NCI-H2107 treated with DMSO at 0.1 percent for 48 hours (cell line): ENCODE results near the gene USP13.
A peak's percentile ranks its signal among the peaks of the same experiment; 100 is the strongest.
"Not testable (repeated sequence)": the region's sequence is repeated elsewhere in the genome, so short reads cannot be mapped to it uniquely, and the experiment has no call there.

Experiments used
- DNase-seq: peaks from one replicate; lab custom pipeline; 2025; ENCODE audit not compliant: unreplicated experiment; lab: John Stamatoyannopoulos, UW

Gene USP13

DNA sequence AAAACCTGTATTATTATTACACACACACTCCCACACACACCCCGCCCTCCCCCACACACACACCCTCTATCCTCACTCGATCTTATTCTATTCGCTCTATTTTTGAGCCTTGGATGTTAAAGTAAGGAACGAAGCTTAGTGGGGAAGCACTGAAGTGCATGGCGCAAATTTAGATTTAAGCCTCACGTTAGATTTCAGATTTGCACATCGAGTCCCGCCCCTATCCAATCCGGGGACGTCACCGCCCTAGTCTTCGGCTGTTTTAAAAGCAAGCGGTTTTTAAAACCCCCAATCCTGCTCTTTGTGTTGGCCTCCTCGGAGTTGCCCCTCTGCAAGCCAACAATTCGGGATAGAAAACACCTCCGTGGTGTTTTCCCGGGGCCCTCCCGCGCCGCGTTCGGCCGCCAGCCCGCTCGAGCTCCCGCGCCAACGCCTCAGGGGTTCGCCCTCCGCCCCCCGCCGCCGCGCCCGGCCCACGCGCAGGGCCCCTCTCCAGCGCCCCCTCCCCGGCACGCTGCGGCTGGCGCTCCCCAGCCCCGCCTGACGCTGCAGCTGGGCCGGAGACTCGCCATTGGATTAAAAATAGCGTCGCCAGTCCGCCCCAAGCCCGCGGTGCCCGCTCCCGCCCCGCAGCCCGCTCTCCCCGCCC lies at the start of gene USP13:
USP13 (plus strand) TSS at position 594 of the 649 bp plus-strand sequence. CDS start 186 bp downstream, outside the sequence.
- peak; percentile 58 for DNase-seq

GRCh38 chr3:179603321-179603720 lies 49.5 kb upstream of the USP13 start:
- DNase-seq = no peak

- DNase-seq = no peak
Measured at GRCh38 chr3:179603831-179604230, 49.0 kb upstream of the USP13 start.

- peak; percentile 100 for DNase-seq
Measured at GRCh38 chr3:179604321-179605078, 48.3 kb upstream of the USP13 start, which contains the start of the genes MRPL47 and NDUFB5. Gene MRPL47, minus strand, starts transcription at chr3:179604638. Its CDS starts 14 bp downstream, at chr3:179604624. Gene NDUFB5, plus strand, starts transcription at chr3:179604794. Its CDS starts 22 bp downstream, at chr3:179604816.

DNA sequence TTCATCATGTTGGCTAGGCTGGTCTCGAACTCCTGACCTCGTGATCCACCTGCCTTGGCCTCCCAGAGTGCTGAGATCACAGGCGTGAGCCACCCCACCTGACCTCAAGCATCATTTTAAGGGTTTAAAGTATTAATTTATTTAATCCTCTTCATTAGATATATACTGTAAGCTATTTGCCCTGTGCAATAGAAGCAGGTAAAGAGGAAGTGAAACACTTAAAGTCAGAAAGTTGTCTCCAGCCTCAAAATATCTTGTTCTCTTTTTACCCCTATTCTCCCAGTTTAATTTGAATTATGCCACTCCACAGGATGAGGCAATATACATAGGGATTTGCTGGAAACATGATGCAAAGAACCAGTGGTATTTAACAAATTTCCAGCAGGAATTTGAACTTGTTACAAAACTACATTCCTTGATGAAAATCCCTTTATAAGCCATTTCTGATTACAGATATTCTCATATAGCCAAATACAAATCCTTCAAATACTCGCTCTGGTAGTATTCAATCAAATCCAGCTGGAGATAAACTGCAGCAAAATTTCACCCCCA lies 46.2 kb upstream of the USP13 start:
- DNase-seq = no peak

DNA sequence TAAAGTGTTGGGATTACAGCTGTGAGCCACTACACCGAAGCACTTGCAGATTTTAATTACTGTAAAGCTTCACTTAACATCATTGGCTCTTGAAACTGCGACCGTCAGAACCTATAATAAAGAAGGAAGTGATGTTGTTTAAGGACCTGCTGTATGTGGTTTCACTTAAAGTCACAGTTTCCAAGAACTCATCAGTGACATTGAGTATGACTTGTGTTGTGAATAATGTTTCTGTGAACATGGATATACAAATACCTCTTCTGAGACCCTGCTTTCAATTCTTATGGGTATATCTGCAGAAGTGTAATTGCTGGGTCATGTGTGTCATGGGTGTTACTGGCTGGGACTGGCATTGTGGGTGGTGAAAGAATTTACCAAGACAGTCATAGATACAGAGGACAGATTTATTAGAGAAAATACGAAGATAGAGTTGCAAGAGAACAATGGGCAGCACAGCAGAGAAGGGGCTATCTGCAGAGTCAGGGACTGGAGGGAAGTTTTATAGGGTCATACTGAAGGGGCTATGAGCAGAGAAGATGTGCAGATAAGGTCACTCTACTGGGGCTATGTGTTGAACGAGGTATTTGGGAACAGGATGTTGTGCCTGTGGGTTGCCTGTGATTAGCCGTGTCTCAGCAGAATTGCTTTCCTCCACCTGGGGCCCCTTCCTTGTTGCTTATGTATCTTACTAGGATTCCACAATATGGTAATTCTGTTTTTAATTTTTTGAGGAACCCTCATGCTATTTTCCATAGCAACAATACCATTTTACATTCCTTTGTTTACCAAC lies 43.7 kb upstream of the USP13 start:
- DNase-seq = no peak

GRCh38 chr3:179610066-179610465 lies 42.8 kb upstream of the USP13 start:
- no peak for DNase-seq

DNA sequence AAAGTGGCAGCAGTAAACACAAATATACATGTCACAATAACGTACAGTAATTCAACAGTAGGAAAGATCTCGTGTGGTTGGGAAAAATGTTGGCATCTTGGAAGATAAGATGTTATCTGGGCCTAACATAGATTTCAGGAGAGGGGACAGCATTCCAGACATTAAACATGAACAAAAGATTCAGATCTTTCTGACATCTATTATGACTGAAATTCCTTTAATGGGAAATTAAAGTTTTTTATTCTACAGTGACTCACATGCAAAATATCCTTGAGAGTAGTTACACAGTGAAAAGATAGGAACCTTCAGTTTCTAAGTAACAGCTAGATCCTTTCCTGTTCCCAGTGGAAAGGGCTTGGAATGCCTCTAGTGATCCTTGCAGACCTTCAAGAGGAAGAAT lies 39.0 kb upstream of the USP13 start:
- no peak for DNase-seq

DNA sequence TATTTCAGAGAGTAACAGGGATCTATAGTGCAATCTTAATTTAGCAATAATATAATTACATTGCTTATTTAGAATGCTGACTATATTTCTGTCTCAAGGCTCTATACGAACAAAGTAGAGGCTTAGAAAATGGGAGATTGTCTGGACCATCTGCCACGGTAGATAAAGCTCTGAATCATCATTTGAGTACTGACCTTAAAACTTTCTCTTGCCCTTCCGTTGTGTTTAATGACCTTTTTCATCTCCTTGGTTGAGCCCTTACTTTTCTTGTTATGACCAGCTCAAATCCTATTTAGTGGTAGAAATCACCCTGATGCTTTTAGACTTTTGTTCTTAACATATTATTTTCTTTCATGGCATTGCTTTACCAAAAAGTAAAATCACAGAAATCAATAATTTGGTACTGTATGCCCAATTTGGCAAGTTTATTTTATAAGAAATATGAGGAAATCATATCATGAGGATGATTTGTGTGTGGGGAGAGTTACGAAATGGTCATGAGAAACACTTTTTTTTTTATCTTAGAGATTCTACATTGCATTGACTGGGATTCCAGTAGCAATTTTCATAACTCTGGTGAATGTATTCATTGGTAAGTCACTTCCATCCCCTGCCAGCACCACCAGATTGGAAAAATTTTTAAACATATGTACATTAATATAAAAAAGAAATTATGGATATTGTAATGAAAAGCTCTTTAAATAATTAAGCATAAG lies 37.2 kb upstream of the USP13 start:
- DNase-seq = no peak

DNA sequence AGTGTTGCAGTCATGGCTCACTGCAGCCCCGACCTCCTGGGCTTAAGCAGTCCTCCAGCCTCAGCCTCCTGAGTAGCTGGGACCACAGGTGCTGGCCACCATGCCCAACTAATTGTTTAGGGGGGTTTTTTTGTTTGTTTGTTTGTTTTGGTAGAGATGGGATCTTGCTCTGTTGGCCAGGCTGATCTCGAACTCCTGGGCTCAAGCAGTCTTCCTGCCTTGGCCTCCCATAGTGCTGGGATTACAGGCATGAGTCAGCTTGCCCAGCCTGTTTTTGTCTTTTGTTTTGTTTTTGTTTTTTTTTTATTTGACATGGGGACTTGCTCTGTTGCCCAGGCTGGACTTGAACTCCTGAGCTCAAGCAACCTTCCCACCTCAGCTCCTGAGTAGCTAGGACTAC lies 30.8 kb upstream of the USP13 start:
- no peak for DNase-seq

DNA sequence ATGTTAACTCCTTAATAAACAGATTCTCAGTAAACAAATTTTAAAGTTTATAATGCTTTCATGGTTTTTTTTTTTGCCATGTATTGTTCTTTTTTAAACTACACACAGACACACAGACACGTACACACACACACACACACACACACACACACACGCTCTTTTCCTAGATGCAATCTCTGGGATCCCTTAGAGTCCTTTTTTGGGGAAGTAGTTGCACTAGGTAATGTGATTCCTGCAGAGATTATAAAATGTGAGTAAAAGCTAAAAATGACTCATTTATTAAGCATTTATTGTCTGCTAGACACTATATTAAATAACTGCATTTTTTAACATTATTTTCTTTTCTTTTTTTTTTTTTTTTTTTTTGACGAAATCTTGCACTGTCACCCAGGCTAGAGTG lies 28.4 kb upstream of the USP13 start:
- no peak for DNase-seq

GRCh38 chr3:179630753-179631451 lies 21.9 kb upstream of the USP13 start:
- no peak for DNase-seq

GRCh38 chr3:179640469-179640868 lies 12.4 kb upstream of the USP13 start:
- no peak for DNase-seq

DNA sequence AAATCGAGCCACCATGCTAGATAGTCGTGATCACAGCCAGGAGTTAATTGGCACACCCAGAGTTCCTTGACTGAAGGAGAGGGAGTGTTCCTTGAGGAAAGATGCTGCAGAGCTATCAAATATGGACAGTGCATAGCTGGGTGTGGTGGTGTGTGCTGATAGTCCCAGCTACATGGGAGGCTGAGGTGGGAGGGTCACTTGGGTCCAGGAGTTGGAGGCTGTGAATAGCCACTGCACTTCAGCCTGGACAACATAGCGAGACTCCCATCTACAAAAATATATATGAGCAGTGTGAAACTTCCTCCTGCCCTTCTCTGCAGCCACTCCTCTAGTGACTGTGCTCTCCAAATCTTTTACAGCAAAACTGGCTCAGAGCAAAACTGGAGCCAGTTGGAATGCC lies 10.0 kb upstream of the USP13 start:
- DNase-seq = no peak

- not testable (repeated sequence) for DNase-seq
Measured at GRCh38 chr3:179643837-179644236, 9.0 kb upstream of the USP13 start.

GRCh38 chr3:179646177-179646576 lies 6.7 kb upstream of the USP13 start:
- no peak for DNase-seq

DNA sequence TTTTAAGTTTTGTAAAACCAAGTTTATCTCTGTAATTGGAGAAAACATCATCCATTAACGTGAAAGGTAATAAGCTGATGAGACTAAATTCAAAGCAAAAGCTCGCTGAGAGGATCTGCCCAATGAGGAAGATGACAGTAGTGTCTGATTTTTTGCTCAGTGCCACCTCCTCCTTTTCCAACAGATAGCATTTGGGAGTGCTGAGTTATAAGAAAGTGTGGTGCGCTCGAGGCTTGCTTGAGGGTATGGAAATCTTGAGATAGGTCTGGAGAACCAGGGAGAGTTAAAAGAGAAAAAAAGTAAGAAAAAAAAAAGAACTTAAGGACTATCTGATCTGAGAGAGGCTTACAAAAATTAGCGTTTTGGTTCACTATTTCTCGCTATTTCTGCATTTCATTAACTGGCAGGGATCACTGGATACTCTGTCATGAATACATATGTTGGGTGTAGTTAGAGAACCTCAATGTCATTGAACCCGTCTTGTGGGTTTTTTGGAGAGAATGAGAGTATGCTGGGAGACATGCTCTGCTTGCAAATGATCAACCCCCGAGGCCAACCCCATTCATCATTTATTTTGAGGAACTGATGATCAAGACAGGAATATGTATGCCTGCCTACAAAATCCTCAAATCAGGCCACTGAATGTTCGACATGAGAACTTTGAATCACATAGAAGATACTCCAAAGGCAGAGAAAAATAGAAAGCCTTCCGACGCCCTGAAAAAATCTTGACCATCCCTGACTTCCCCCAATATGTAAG lies 973 bp upstream of the USP13 start:
- no peak for DNase-seq

GRCh38 chr3:179653096-179653797 lies 407 bp downstream of the USP13 start:
- DNase-seq = peak; percentile 82

DNA sequence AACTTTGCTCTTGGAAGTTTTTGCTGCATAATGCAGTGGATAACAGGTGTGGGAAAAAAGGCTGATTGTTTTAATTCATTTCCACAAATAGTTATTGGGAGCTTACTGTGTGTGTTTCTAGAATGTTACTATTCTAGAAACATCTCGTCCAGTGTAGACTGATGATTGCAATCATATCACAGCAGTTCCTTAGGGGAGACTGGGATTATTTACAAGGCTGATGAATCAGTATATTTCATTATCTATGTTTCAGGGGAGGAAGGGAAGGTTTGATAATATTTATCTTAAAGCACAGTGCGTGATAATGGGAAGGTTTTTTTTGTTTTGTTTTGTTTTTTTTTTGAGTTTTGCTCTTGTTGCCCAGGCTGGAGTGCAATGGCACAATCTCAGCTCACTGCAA lies 2.4 kb downstream of the USP13 start:
- no peak for DNase-seq
